Neuronal stem cell (in vitro differentiated cells): ENCODE measurements around the gene CLK3.

Experiments
- DNase-seq: peaks from one replicate; pipeline ENCODE4 v3.0.0-alpha.2; 2013; ENCODE audit warnings: low spot score
- H2AFZ ChIP-seq: one replicate; pipeline ENCODE4 v1.6.1; 2013; ENCODE audit warnings: mild to moderate bottlenecking, low read length, inconsistent platforms
- H2AK5ac ChIP-seq: 2 replicates; pipeline ENCODE4 v1.6.1; 2013; ENCODE audit warnings: low read depth, mild to moderate bottlenecking, inconsistent platforms, low read length, moderate library complexity, mixed read lengths
- H2BK120ac ChIP-seq: 2 replicates; pipeline ENCODE4 v1.6.1; 2013; ENCODE audit warnings: low read depth, mild to moderate bottlenecking, inconsistent platforms, low read length, moderate library complexity, mixed read lengths
- H2BK12ac ChIP-seq: one replicate; pipeline ENCODE4 v1.6.1; 2013; ENCODE audit warnings: low read length, inconsistent platforms
- H2BK15ac ChIP-seq: 2 replicates; pipeline ENCODE4 v1.6.1; 2013; ENCODE audit warnings: mild to moderate bottlenecking, low read length, inconsistent platforms, mixed read lengths
- H2BK5ac ChIP-seq: one replicate; pipeline ENCODE4 v1.6.1; 2013; ENCODE audit warnings: inconsistent platforms, mild to moderate bottlenecking, low read length, moderate library complexity
- H3K14ac ChIP-seq: one replicate; pipeline ENCODE4 v1.6.1; 2013; ENCODE audit warnings: low read length, inconsistent platforms
- H3K18ac ChIP-seq: 2 replicates; pipeline ENCODE4 v1.6.1; 2013; ENCODE audit warnings: low read length, inconsistent platforms
- H3K23ac ChIP-seq: 2 replicates; pipeline ENCODE4 v1.6.1; 2013; ENCODE audit warnings: low read depth, mild to moderate bottlenecking, mixed read lengths, low read length, inconsistent platforms; ENCODE audit not compliant: poor library complexity
- H3K27ac ChIP-seq: replicated peaks from 3 replicates; pipeline ENCODE4 v1.5.1; 2013; ENCODE audit warnings: low read length, inconsistent platforms
- H3K27me3 ChIP-seq, 3 experiments: 2 replicates each; pipeline ENCODE4 v1.6.1; 2013; ENCODE audit warnings: low read length in 3 of 3, mild to moderate bottlenecking in 2 of 3, inconsistent platforms in 1 of 3, low read depth in 1 of 3, mixed read lengths in 1 of 3, moderate library complexity in 1 of 3; ENCODE audit not compliant: control insufficient read depth in 3 of 3, insufficient read depth in 3 of 3
- H3K36me3 ChIP-seq, 2 donors: replicated peaks in 1 of 2; 2 replicates each; pipeline ENCODE4 v1.6.1; 2013; ENCODE audit warnings: low read length in 2 of 2; ENCODE audit not compliant: control insufficient read depth in 2 of 2, insufficient read depth in 2 of 2
- H3K4ac ChIP-seq: 2 replicates; pipeline ENCODE4 v1.6.1; 2013; ENCODE audit warnings: inconsistent platforms, mild to moderate bottlenecking, low read length, moderate library complexity
- H3K4me1 ChIP-seq, 2 donors: 1 replicate in 1 of 2; 2 replicates in 1 of 2; pipeline ENCODE4 v1.6.1; 2013; ENCODE audit warnings: low read length in 2 of 2, low read depth in 1 of 2; ENCODE audit not compliant: control insufficient read depth in 2 of 2, insufficient read depth in 1 of 2
- H3K4me2 ChIP-seq: one replicate; pipeline ENCODE4 v1.6.1; 2013; ENCODE audit warnings: mild to moderate bottlenecking, low read length, inconsistent platforms; ENCODE audit not compliant: insufficient read depth, poor library complexity, severe bottlenecking
- H3K4me3 ChIP-seq, 2 donors: 2 replicates each; pipeline ENCODE4 v1.5.1; 2013; ENCODE audit warnings: low read length in 2 of 2, mild to moderate bottlenecking in 2 of 2, inconsistent platforms in 1 of 2, moderate library complexity in 1 of 2
- H3K79me1 ChIP-seq: one replicate; pipeline ENCODE4 v1.6.1; 2013; ENCODE audit warnings: low read depth, mild to moderate bottlenecking, inconsistent platforms, low read length, moderate library complexity
- H3K9ac ChIP-seq: one replicate; pipeline ENCODE4 v1.6.1; 2013; ENCODE audit warnings: mild to moderate bottlenecking, low read depth, low read length, inconsistent platforms; ENCODE audit not compliant: poor library complexity
- H3K9me3 ChIP-seq, 2 donors: replicated peaks in 1 of 2; 2 replicates each; pipeline versions ENCODE3 to v1.6.1; 2013; ENCODE audit warnings: low read length in 2 of 2, mild to moderate bottlenecking in 2 of 2, inconsistent platforms in 1 of 2, low read depth in 1 of 2, mixed read lengths in 1 of 2, moderate library complexity in 1 of 2; ENCODE audit not compliant: control insufficient read depth in 2 of 2, insufficient read depth in 1 of 2
- H4K8ac ChIP-seq: one replicate; pipeline ENCODE4 v1.6.1; 2013; ENCODE audit warnings: low read depth, mild to moderate bottlenecking, inconsistent platforms, low read length, moderate library complexity
- H4K91ac ChIP-seq: one replicate; pipeline ENCODE4 v1.6.1; 2013; ENCODE audit warnings: low read length, low read depth, mild to moderate bottlenecking, inconsistent platforms; ENCODE audit not compliant: poor library complexity
- WGBS, 2 donors: extraction: QIAGEN DNeasy Blood & Tissue Kit; methylation state at CpG; one replicate each; pipeline ENCODE4 v1.1.7; 2013; ENCODE audit warnings: missing lambda C conversion rate in 2 of 2, mixed read lengths in 1 of 2; ENCODE audit not compliant: insufficient read length in 2 of 2, insufficient replicate concordance in 1 of 2; ENCODE audit errors: extremely low coverage in 2 of 2; 5-methylcytosine and 5-hydroxymethylcytosine counted together

Gene CLK3

GRCh38 chr15:74646480-74646879, 30.8 kb downstream of the CLK3 start:
- H3K9me3 ChIP-seq, result no peaks in the 10 kb centered on the region
- H2BK12ac ChIP-seq, result no peak overlapping the region
- peaks cover 8 to 10% of the 10 kb centered on the region in 2 donors for H3K4me1 ChIP-seq
- H3K18ac ChIP-seq, result no peak overlapping the region
- no peak overlapping the region for H3K14ac ChIP-seq
- no peak overlapping the region for H2BK120ac ChIP-seq
- no peak for DNase-seq
- peaks cover 0 to 54% of the 10 kb centered on the region in 2 donors for H3K36me3 ChIP-seq
- H3K23ac ChIP-seq, result no peak overlapping the region
- H3K27ac ChIP-seq, result no peak overlapping the region
- H4K91ac ChIP-seq, result no peak overlapping the region
- no peak overlapping the region for H3K4me2 ChIP-seq
- no peak overlapping the region for H2BK15ac ChIP-seq
- H3K27me3 ChIP-seq, result no peaks in the 10 kb centered on the region
- no peak overlapping the region for H2AFZ ChIP-seq
- no peak overlapping the region for H3K9ac ChIP-seq
- no peak overlapping the region for H2AK5ac ChIP-seq
- H3K4ac ChIP-seq, result no peak overlapping the region
- H3K4me3 ChIP-seq, result no peak overlapping the region
- peaks cover under 1% of the 10 kb centered on the region for H3K79me1 ChIP-seq
- H4K8ac ChIP-seq, result no peak overlapping the region
- H2BK5ac ChIP-seq, result no peak overlapping the region

- Histone ChIP-seq H2AFZ (no peak overlapping the region), H2AK5ac (no peak overlapping the region), H3K23ac (no peak overlapping the region), H3K9ac (no peak overlapping the region), H2BK15ac (no peak overlapping the region), H4K91ac (no peak overlapping the region), H3K4ac (no peak overlapping the region), H3K27me3 (no peaks in the 10 kb centered on the region), H3K18ac (no peak overlapping the region), H3K14ac (no peak overlapping the region), H3K4me3 (no peak overlapping the region), H2BK120ac (no peak overlapping the region), H3K27ac (no peak overlapping the region), H3K9me3 (no peaks in the 10 kb centered on the region), H2BK12ac (no peak overlapping the region), H3K4me2 (no peak overlapping the region), H4K8ac (no peak overlapping the region), H3K79me1 (no peaks in the 10 kb centered on the region), H3K4me1 (peaks cover 3% of the 10 kb centered on the region in 2 donors), H3K36me3 (peaks cover 0 to 58% of the 10 kb centered on the region in 2 donors), H2BK5ac (no peak overlapping the region)
- WGBS, 2 donors, result no CpG with 5 or more reads among the region's 5 CpGs
- no peak for DNase-seq
Observed at GRCh38 chr15:74648051-74648842, 32.6 kb downstream of the CLK3 start.

GRCh38 chr15:74651242-74651741, 35.7 kb downstream of the CLK3 start:
- Histone ChIP-seq H3K4me3 (no peak overlapping the region), H3K4ac (no peak overlapping the region), H3K9ac (no peak overlapping the region), H4K8ac (no peak overlapping the region), H3K27ac (no peak overlapping the region), H2BK5ac (no peak overlapping the region), H3K36me3 (peaks cover 2 to 66% of the 10 kb centered on the region in 2 donors), H3K23ac (no peak overlapping the region), H3K14ac (no peak overlapping the region), H3K4me1 (peaks cover 0 to 3% of the 10 kb centered on the region in 2 donors), H2BK15ac (no peak overlapping the region), H3K9me3 (no peaks in the 10 kb centered on the region), H2AFZ (no peak overlapping the region), H2BK120ac (no peak overlapping the region), H3K4me2 (no peak overlapping the region), H3K79me1 (peaks cover 2% of the 10 kb centered on the region), H4K91ac (no peak overlapping the region), H2BK12ac (no peak overlapping the region), H3K18ac (no peak overlapping the region), H3K27me3 (no peaks in the 10 kb centered on the region), H2AK5ac (no peak overlapping the region)
- DNase-seq, result no peak
- WGBS, 2 donors, result no CpG with 5 or more reads among the region's 3 CpGs

- DNase-seq, result no peak
- Histone ChIP-seq H3K27me3 (no peaks in the 10 kb centered on the region), H3K4me1 (peaks cover 0 to 14% of the 10 kb centered on the region in 2 donors), H2BK120ac (no peak overlapping the region), H2AK5ac (no peak overlapping the region), H2BK15ac (no peak overlapping the region), H3K79me1 (peaks cover 2% of the 10 kb centered on the region), H4K91ac (no peak overlapping the region), H3K4me2 (no peak overlapping the region), H3K9ac (no peak overlapping the region), H3K23ac (no peak overlapping the region), H3K4ac (no peak overlapping the region), H4K8ac (no peak overlapping the region), H3K18ac (no peak overlapping the region), H2BK5ac (no peak overlapping the region), H2BK12ac (no peak overlapping the region), H3K36me3 (peaks cover 2 to 55% of the 10 kb centered on the region in 2 donors), H2AFZ (no peak overlapping the region), H3K14ac (no peak overlapping the region), H3K4me3 (no peak overlapping the region), H3K9me3 (no peaks in the 10 kb centered on the region), H3K27ac (no peak overlapping the region)
- WGBS, 2 donors, result no CpG with 5 or more reads among the region's 7 CpGs
Observed at GRCh38 chr15:74653426-74654102, 37.9 kb downstream of the CLK3 start.
